ENCODE results near the gene USP47. TPM values are rescaled to one million over a fixed set of nuclear protein-coding genes. Genes with fewer than 3 reads are reported as not detected.

Gene USP47
- total and polyA plus RNA-seq, 9 of the 15 experiments (the other 6 are each of a cell fraction or from before 2014, with no cell fraction given), result 13.1 to 63.6 (median 34.7) TPM

GRCh38 chr11:11842421-11843008 lies 743 bp downstream of the USP47 start:
- Histone ChIP-seq H3K36me3 (ENCODE audit: control insufficient read depth, insufficient read depth, low read length) (no peaks in the 10 kb centered on the region; the same call in 2 of the 3 replicates), H3K9me3 (replicated peaks; ENCODE audit: control insufficient read depth, insufficient read depth, low read depth, low read length) (no peaks in the 10 kb centered on the region), H3K4me2 (ENCODE audit: insufficient read depth, low read length) (peak overlapping the region; percentile 92), H3K9me1 (ENCODE audit: control insufficient read depth, insufficient read depth, low read length) (no peaks in the 10 kb centered on the region), H3K27me3 (ENCODE audit: control insufficient read depth in 2 of 2, insufficient read depth in 2 of 2, low read length in 2 of 2) (no peaks in the 10 kb centered on the region), H2AFZ (ENCODE audit: low read depth, low read length) (peak overlapping the region; percentile 98), H3K4me1 (replicated peaks in 1 of 2; ENCODE audit: control insufficient read depth in 2 of 2, insufficient read depth in 2 of 2, low read length in 2 of 2) (peaks cover 6 to 30% of the 10 kb centered on the region in 2 experiments; a peak in 4 of 5 replicates), H3K4me3 (peak overlapping the region; percentile 89), H3K9ac (ENCODE audit: insufficient read depth in 1 of 2, low read depth in 2 of 2, low read length in 2 of 2) (peak overlapping the region; percentile 91 to 95), H4K20me1 (replicated peaks; ENCODE audit: control insufficient read depth, insufficient read depth, low read length) (0 out of 2 replicates have a peak, but pooled peaks cover 5% of the 10 kb centered on the region), H3K79me2 (ENCODE audit: control insufficient read depth, insufficient read depth, low read length) (peaks cover 57% of the 10 kb centered on the region), H3K27ac (ENCODE audit: extremely low read depth, low read depth, low read length) (peak overlapping the region; percentile 96)
- in situ Hi-C loops (cut with MboI), result no loop called here
- intact Hi-C loops (cut with micrococcal nuclease), result no loop called here
- FAIRE-seq (peak; percentile 66), ATAC-seq (peak; percentile 73), DNase-seq (ENCODE audit: extremely low read depth in 1 of 4, low spot score in 3 of 4) (peak in 3 of 4 experiments; percentile 18 to 82 (median 67))
- TSS peak; percentile 37 for BruUV-seq (replicated peaks)
- ChIA-PET POLR2A (interaction anchor here (0.6 to 6.6 kb wide), 11 partner anchors 9 to 238 kb away, joined by 3 to 46 read pairs (median 4); no protein-coding TSS in a partner anchor), CTCF (ENCODE audit: low intra/inter-chr PET ratio) (interaction anchor here (0.6 kb wide), 3 partner anchors 257 to 1024 kb away, joined by 3 to 4 read pairs (median 4); no protein-coding TSS in a partner anchor)
- 3% methylated on average over 17 of the region's 18 CpGs for WGBS (ENCODE audit: insufficient coverage, low coverage, missing lambda C conversion rate)
- TF ChIP-seq ZNF77 (CRISPR knock-in tag; IDR thresholded peaks at IDR 0.05) (no peak), CBX1 (IDR thresholded peaks at IDR 0.05; ENCODE audit: low read depth) (no peak), CREM (IDR thresholded peaks at IDR 0.05; ENCODE audit: low read depth) (no peak; the same call in 1 of the 2 replicates), TFAP4 (CRISPR knock-in tag; IDR thresholded peaks at IDR 0.05; ENCODE audit: borderline replicate concordance) (no peak), MAFF (IDR thresholded peaks at IDR 0.05; ENCODE audit: low read length) (no peak), PCBP1 (IDR thresholded peaks at IDR 0.05; ENCODE audit: low read depth, low read length, poor library complexity, severe bottlenecking) (no peak), EGR1 (conservative IDR thresholded peaks at IDR 0.05) (0 out of 2 replicates have a peak, but pooled peaks have one; percentile 1), NCOA4 (IDR thresholded peaks at IDR 0.05; ENCODE audit: partially characterized antibody) (no peak), TEAD2 (tag; IDR thresholded peaks at IDR 0.05) (no peak), VEZF1 (CRISPR knock-in tag; IDR thresholded peaks at IDR 0.05) (peak; percentile 1; the same call in 1 of the 2 replicates), SP2 (IDR thresholded peaks at IDR 0.05; ENCODE audit: extremely low read depth, low read depth, low read length, poor library complexity, severe bottlenecking) (no peak), MEF2A (IDR thresholded peaks at IDR 0.05; ENCODE audit: control insufficient read depth, low read depth, low read length) (0 out of 2 replicates have a peak, but pooled peaks have one; percentile 11), ZBTB26 (CRISPR knock-in tag; IDR thresholded peaks at IDR 0.05) (no peak), DPF2 (IDR thresholded peaks at IDR 0.05) (no peak; the same call in 1 of the 2 replicates), MECOM (CRISPR knock-in tag; IDR thresholded peaks at IDR 0.05) (no peak), SMAD3 (CRISPR knock-in tag; conservative IDR thresholded peaks at IDR 0.05) (0 out of 2 replicates have a peak, but pooled peaks have one; percentile 30), RCOR1 (IDR thresholded peaks at IDR 0.05; ENCODE audit: borderline replicate concordance in 1 of 2, low read depth in 2 of 2, low read length in 2 of 2) (no peak), CSDE1 (IDR thresholded peaks at IDR 0.05) (no peak), CHD2 (IDR thresholded peaks at IDR 0.05; ENCODE audit: low read depth, low read length) (no peak), ZNF766 (CRISPR knock-in tag; conservative IDR thresholded peaks at IDR 0.05) (no peak)
